AG08396 (cell line): ENCODE results near the gene SCNN1A.

Experiments
- DNase-seq: peaks from one replicate; pipeline ENCODE4 v3.0.0; 2012; ENCODE audit warnings: low spot score, mixed read lengths

The SCNN1A gene

GRCh38 chr12:6384499-6385436 lies 9.4 kb upstream of the SCNN1A start:
- peak; percentile 37 for DNase-seq

- DNase-seq = peak; percentile 97
Measured at GRCh38 chr12:6383572-6384498, 8.5 kb upstream of the SCNN1A start, which contains the start of gene LTBR. TSS of gene LTBR (plus strand) at chr12:6384162. CDS start at chr12:6384359, 197 bp downstream.

- DNase-seq = no peak
Measured at GRCh38 chr12:6382982-6383381, 7.6 kb upstream of the SCNN1A start.

- no peak for DNase-seq
Measured at GRCh38 chr12:6382371-6382770, 7.0 kb upstream of the SCNN1A start.

GRCh38 chr12:6380141-6381121 lies 5.1 kb upstream of the SCNN1A start:
- DNase-seq = peak; percentile 48

GRCh38 chr12:6378709-6379472 lies 3.5 kb upstream of the SCNN1A start:
- DNase-seq = no peak

- no peak for DNase-seq
Measured at GRCh38 chr12:6377667-6377994, 2.3 kb upstream of the SCNN1A start.

GRCh38 chr12:6376870-6377666 lies 1.7 kb upstream of the SCNN1A start:
- DNase-seq = no peak

GRCh38 chr12:6376079-6376869 lies 911 bp upstream of the SCNN1A start:
- DNase-seq = peak; percentile 89

GRCh38 chr12:6374786-6375160 lies 590 bp downstream of the SCNN1A start:
- DNase-seq = no peak

GRCh38 chr12:6374028-6374785 lies 1.2 kb downstream of the SCNN1A start:
- no peak for DNase-seq

- no peak for DNase-seq
Measured at GRCh38 chr12:6373022-6373787, 2.2 kb downstream of the SCNN1A start.

- DNase-seq = peak; percentile 89
Measured at GRCh38 chr12:6372403-6373003, 2.9 kb downstream of the SCNN1A start.

GRCh38 chr12:6370994-6371754 lies 4.2 kb downstream of the SCNN1A start:
- DNase-seq = no peak

- DNase-seq = no peak
Measured at GRCh38 chr12:6370576-6370935, 4.8 kb downstream of the SCNN1A start.

- DNase-seq = no peak
Measured at GRCh38 chr12:6369916-6370575, 5.3 kb downstream of the SCNN1A start.
